Renal cortical epithelial cell (primary cell): Measurements from ENCODE around the gene PPFIBP1. TPM values are rescaled to one million over a fixed set of nuclear protein-coding genes. Genes with fewer than 3 reads are reported as not detected.
"Not testable (repeated sequence)": the region's sequence is repeated elsewhere in the genome, so short reads cannot be mapped to it uniquely, and the experiment has no call there.

ENCODE experiments used
- DNase-seq: peaks from one replicate; pipeline ENCODE4 v3.0.0-alpha.2; 2011; ENCODE audit warnings: low read depth
- total RNA-seq: library from RNA; depleted of rRNA; stranded (reverse); fragments of >200 nt; gene quantifications from 2 replicates; pipeline ENCODE4 v1.2.3, GENCODE V29; 2014

Gene PPFIBP1
- total RNA-seq, 1 donor from 2014 or later = 281 TPM

DNA sequence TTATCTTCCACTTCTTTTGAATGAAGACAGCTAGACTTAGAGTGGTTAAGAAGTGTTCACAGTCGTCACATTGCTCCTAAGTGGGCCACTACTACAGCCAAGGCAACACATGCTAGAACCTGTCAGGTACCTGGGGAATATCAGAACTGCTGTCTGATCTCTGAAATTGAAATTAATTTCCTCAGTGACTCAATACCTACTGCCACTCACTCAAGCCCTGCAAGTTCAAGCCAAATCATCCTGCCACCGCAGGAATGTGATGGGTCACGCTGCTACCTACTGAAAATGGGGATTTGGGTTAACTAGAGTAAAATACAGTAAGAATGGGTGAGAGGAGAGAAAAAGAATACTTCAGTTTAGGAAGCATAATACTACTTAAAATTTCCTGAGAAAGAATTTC, 67.7 kb downstream of the PPFIBP1 start:
- DNase-seq = not testable (repeated sequence)

DNA sequence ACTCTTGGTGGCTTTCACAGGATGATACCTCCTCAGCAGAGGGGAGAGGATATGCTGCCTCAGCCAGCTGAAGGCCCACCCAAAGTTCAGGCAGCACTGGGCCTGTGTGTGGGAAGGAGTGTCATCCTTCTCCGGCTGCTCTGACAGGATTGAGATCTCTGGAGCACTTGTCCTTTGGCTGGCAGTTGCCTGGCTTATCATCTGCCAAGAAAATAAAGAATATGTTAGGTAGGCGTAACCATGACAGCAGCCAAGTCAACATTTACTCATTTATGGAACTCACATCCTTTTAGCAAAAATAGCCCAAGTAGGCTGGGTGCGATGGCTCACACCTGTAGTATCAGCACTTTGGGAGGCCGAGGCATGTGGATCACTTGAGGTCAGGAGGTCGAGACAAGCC, 68.5 kb downstream of the PPFIBP1 start:
- peak; percentile 69 for DNase-seq

DNA sequence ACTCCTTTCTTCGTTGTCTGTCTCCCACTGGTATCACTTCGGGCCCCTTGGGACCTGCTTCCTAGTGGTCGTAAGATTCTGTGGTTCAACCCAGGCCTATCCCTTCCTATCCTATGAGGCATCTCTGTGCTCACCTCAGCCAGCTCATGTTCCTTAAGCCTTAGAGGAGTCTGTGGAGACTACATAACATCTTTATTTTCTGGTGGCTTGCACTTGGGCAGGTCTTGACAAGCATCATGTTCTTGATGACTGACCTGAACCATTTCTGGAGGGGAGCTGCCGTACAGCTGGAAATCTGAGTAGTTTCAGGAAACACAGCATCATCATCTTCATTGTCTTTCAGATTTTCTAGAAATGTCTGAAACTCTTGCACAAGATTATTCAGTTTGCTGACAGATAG, 69.3 kb downstream of the PPFIBP1 start:
- DNase-seq = no peak

DNA sequence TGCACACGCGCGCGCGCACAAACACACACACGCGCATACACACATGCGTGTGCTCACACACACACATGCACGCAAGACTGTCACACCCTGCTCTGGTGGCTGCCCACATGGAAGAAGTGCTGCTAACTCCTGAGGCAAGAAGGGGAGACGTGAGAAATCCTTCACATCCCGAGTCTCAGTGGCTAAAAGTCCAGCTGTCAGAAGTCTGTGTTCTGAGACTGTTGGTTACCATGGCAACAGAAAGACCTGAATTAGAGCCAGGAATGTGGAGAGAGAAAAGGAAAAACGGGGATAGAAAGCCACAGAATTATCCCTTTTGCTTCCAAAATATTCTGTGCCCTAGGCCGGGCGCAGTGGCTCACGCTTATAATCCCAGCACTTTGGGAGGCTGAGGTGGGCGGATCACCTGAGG, 71.2 kb downstream of the PPFIBP1 start:
- DNase-seq = peak; percentile 75

DNA sequence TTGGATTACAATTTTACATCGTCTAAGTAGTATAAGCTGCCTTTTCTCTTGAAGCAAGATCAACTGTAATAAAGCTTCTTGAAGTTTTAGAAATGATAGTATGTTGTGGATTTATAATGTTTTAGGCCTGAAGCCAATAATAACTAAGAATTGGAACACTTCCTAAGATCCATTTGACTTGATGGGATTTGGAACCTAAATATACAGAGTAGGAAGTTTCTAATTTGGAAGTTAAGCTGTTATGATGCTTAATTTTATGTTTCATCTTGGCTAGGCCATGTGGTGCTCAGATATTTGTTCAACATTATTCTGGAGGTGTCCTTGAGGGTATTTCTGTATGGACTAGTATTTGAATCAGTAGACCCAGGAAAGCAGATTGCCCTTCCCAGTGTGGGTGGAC, 74.9 kb downstream of the PPFIBP1 start:
- not testable (repeated sequence) for DNase-seq

DNA sequence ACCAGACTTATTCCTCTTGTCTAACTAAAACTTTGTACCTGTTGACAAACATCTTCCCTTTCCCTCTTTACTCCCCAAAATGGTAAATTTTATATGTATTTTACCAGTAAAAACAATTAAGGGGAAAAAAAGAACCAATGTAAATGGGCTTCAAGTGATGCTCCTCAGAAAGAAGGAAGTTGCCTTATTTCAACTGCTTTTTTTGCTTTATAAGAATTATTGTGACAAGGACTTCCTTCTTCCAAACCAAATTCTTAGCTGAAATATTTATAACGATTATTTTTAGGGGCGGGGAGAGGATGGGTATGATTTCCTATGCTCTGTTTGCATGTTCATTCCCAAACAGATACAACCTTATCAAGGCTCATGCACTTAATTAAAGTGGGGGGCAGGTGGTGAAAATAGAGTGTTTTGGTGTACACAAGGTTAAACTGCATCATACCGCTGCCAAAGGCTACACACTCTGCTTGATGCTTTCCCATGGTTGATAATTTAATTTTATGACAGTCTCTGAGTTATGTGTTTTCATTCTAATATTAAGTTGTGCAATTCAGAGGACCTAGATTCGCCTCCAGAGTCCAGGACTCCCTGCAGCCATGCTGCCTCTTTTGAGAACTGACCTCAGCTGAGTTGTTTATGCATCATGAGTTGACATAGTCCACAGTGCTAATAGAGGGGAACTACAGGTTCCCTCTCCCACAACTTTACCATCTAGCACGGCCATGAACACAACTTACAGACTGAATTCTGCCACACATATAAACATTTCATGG, 77.2 kb downstream of the PPFIBP1 start:
- not testable (repeated sequence) for DNase-seq

DNA sequence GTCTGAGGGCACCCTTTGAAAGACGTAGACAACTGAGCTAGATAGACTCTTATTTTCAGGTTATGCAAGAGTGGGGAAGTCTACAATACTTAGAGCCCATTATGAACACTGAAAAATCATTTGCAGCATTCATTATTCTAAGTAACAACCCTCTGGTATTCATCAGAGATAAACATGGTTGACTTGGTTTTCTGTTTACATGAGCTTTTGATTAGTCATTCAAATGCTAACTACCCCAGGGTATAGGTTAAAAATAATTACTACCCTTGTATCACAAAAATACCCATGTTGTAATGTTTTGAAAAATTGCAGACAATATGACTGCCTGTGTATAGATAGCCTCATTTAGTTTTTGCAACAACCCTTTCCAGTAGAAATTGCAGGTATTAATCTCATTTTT, 78.5 kb downstream of the PPFIBP1 start:
- no peak for DNase-seq

DNA sequence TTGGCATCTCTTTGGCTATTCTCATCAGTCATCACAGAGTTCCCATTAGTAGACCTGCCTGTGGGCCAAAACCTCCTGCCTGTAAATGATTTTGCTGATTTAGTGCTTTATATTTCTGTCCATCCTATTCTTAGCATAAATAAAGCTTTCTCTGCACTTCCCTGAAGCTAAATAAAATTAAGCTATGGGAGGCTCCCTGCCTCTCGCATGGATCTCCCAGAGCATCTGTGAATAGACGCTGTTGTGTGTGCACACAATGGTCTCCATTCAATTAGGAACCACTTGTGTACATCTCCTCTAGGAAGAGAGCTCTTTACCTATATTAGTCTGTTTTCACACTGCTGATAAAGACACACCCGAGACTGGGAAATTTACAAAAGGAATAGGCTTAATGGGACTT, 80.4 kb downstream of the PPFIBP1 start:
- no peak for DNase-seq

DNA sequence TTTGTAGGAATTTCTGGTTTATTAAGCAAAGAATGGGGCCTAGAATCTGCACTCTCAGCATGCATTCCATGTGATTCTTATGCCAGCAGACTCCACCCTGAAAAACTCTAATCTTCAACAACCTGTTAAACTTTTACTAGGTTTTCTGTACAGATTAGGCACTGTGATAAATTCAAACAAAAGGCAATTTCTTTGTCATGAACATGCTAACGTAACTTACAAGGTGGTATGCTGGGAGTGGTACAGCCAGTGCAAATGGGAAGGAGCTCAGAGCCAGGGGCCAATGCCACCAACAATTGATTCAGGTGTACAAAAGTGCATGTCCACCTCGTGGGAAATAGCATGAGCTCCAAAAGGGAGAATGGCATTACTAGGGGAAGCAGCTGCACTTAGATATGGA, 83.0 kb downstream of the PPFIBP1 start:
- peak; percentile 41 for DNase-seq

DNA sequence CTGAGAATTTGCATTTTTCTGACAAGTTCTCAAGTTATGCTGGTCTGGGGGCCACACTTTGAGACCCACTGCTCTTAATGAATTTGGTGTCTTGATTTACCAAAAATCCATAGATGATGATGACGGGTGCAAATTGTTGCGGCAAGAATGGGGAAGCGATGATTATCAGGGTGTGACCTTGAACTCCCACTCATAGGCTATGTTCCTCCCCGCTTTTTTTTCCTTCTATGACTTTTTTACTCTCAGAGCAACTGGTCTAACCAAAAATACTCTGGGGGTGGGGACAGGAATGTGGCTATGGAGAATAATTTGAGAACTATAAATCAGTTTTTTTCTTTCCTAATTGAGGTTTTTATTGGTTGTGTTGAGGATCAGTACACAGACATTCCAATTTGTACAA, 83.6 kb downstream of the PPFIBP1 start:
- no peak for DNase-seq

DNA sequence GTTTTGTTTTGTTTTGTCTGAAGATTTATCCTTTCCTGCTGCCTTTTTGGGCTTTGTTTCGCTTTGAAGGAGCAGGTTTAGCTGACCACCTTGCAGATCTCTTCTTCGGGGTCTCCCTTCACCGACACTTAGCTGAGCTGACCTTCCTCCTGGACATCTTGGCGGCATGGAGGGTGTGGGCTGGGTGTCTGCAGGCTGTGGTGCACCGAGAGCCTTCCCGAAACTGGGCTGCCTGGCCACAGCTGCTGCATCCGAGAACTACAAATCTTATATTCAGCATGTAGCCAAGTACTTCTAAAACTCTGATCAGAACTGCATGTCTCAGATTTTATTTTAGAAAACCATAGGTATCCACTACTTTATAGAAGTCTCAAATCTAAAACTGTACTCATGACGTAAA, 84.9 kb downstream of the PPFIBP1 start:
- no peak for DNase-seq

DNA sequence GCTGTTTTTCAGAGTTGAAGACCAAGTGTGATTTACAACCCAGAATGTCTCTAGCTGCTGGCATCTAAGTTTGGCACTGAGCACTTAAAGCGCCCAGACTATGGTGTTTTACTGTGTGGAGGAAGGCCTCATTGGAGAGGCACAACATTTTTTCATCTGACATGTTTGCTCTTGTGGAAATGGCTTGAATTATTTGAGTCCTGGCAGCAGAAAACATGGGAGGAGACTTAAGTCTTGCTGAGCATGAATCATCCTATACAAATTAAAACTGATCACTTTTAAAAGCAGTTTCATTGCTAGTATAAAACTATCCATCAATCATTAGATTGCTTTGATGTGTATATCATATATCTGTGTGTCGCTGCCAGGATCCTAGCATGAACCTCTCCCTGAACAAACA, 86.4 kb downstream of the PPFIBP1 start:
- peak; percentile 71 for DNase-seq

DNA sequence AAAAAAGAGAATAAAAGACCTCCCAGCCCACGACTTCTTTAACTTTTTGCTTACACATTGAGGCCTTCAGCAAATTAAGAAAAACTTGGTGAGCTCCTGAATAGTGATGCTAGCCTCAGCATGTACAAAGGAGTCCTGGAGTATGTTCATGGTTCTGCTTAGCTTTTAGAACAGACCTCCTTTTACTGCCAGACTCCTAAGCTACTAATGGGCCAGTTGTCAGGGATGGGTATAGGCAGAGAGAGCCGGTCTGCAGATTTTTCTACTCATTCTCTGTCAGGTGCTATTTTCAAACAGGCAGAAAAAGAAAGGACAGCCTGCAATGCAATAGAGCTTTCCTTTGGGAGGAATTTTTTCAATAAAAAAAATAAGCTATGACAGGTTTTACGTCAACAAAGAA, 90.4 kb downstream of the PPFIBP1 start:
- no peak for DNase-seq

DNA sequence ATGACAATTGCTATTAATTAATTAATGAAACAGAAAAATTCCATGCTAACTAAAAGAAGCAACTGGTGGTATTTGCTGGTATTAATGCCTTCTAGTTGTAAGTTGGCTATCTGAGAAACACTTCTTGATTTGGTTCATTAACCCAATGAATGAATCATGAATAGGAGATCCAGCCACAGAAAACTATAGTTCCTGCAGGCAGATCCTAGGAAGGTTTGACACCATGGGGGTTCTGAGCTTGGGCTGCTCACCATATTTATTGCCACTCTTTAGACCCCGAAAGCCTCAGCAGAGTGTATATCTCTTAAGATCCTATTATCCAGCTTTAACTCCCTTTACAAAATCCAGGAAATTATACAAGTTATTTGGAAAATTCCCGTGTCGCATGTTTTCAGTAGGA, 90.9 kb downstream of the PPFIBP1 start:
- DNase-seq = peak; percentile 68

DNA sequence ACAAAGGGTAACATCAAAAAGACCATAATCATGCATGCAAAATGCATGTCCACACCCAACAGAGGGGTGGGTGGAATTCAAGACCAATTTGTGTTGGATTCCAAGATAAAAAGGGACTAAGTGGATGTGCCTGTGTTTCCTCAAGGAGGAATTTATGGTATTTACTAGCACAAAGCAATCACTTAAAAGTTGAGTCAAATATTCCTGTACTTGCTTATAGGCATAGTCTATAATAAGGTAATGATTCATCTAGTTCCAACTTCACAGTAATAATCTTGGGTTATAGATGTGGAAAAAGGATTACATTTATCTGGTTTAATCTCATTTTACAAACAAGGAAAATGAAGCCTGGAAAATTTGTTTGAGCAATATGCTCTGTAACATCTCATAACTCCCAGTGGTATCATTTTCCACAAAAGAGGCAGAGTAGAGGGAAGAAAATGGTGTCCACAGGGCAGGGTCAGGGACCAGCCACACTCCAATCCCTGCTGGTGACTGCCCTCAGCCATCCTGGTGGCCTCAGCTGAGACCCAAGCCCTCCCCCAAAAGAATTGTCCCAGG, 91.4 kb downstream of the PPFIBP1 start:
- peak; percentile 58 for DNase-seq

DNA sequence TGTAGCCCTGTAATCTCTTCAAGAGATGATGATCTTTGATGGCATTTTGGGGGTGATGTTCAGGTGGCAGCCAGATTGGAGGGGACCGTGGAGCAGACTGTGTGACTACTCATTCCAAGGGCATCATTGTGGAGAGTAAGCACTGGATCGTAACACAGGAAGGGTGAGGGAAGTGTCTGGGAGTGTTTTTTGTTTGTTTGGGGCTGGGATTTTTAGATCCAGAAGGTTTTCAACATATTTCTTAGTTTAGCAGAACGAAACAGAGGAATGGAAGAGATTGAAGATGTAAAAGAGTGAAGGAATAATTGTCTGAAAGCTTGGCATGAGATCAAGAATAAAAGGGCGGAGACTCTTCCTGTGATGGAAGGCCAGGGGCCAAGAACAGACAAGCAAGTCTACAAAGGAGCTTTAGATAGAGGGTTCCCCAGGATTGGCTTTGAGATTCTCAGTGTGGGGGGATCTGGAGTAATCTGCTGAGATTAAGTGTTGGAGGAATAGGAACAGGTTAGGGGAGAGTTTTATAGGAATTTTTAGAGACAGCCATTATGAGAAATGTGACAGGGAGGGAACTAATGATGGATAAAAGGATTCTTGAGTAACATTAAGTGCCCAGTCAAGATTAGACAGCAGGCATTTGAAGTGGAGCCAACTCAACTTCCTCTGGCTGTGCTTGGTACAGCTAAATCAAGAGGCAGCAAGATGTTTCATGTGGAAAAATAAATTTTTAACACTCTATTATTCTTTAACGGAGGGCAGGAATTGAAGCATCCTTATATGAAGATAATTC, 92.5 kb downstream of the PPFIBP1 start:
- no peak for DNase-seq

DNA sequence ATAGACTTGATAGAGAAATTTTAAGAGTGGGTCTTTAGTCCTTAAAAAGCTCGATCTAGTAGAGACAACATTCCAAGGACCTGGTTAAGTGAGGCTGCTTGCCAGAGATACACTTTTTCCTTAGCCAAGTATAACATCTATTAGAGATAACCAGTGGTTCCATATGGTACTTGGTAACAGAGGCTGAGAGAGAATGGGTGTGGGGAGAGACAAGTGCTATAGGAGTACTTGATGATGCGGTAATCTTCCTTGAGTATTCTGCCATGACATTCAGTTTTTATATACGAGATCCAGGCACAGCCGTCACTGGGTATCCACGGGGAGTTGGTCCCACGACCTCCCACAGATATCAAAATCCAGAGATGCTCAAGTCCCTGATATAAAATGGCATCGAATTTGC, 94.8 kb downstream of the PPFIBP1 start:
- no peak for DNase-seq

DNA sequence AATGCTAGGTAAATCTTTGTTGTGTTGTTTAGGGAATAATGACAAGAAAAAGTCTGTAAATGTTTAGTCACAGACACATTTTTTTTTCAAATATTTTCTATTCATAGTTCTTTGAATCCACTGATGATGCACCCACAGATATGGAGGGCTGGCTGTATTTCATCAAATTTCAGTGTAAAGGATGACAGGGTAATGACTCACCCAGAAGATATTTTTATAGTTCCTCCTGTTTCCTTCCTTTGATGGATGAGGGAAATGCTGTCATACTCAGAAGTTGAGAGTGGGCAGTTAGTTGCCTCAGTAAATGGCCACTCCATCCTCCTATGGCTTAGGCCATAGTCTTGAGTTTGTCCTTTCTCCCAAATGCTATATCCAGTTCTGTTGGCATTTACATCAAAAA, 95.3 kb downstream of the PPFIBP1 start:
- peak; percentile 70 for DNase-seq

DNA sequence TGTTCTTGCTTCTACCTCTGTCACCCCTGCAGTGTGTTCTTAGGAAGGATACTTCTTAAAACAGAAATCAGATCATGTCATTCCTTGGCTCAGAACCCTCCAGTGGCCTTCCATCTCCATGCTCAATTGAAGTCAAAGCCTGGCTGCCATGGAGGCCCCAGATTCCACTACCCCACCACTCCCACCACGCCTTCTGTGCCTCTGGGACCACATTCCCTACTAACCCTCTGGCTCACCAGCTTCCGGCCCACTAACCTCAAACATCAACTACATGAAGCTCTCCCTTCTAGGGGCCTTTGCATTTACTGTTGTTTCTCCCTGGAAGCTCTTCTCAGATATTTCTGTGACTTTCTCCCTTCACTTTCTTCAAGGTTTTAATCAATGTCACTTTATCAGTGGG, 96.1 kb downstream of the PPFIBP1 start:
- no peak for DNase-seq

DNA sequence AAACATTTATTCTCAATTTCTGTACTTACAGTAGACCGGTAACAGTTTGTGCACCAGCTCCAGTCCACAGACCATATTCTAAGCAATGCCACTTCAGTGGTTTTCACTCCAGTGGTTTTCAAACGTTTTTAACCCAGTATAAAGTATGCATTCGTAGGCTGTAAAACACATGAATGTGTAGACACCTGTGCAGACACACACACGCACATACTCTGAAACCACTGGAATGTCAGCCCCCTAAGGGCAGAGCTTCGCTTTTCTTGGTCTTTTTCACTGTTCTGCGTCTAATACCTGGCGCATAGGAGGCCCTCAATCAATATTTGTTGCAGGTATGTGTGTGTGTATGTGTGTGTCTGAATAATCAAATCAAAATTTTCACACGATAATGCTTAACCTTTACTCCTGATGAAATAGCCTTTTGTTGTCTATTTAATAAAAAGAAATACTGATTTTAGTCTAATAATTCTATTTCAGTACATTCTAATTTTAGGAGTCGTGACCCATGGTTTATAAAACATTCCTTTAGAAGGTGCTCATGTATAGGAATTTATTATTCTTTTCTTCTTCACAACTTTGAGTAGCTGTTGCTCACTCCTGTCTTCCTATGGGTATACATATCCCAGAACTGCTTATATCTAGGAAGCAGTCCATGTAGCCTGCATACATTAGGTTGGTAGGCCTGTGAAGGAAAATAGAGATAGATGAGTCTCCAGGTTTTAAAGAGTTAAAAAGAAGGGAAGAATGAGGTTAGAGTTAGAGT, 98.6 kb downstream of the PPFIBP1 start:
- DNase-seq = no peak

DNA sequence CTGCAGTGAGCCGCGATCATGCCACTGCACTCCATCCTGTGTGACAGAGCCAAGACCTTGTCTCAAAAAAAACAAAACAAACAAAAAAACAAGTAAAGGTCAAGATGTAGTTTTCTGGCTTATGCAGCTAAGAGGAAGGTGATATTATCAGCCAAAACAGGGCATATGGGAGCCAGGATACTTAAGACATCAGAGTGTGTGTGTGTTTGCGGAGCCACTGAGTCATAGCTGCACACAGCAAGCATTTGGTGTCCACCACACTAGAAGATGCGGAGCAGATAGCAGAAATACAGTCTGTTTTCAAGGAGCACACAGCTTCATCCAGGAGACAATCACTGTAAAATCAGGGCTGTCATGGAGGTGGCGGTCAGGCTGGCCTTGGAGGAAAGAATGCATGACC, 99.6 kb downstream of the PPFIBP1 start:
- no peak for DNase-seq

DNA sequence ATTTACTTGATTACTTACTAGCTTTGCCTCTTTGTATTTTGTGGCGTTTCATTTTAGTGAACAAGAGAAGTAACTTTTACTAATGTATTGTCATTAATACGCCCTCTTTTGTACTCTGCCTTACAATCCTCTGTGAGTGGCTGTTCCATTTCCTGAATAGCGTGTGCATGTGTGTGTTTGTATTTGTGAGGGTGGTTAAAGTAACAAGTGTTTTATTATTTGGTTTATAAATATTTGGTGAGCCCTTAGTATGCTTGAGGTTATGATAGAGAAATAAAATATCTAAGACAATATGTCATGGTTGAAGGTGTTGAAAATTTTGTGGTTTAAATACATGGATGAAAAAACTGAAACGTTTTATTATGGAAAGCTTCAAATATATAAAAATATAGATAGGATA, 100.6 kb downstream of the PPFIBP1 start:
- DNase-seq = no peak
